SU-DHL-6 (cell line): ENCODE measurements around the gene SLC16A4.

Experiments used
- CTCF ChIP-seq: fragments of 200-600 bp; sonication (generic); IDR thresholded peaks from one replicate; pipeline ENCODE4 v1.5.1; 2017; ENCODE audit warnings: antibody characterized with exemption, mild to moderate bottlenecking, low read length, moderate library complexity; ENCODE audit not compliant: insufficient read depth, poor library complexity, severe bottlenecking
- EZH2phosphoT487 ChIP-seq: fragments of 200-600 bp; sonication (generic), shearing (Covaris generic); conservative IDR thresholded peaks from 2 replicates; pipeline ENCODE4 v1.6.1; 2018; ENCODE audit warnings: mild to moderate bottlenecking, antibody characterized with exemption, low read length, moderate library complexity, mixed read lengths

- TF ChIP-seq CTCF (no peak), EZH2phosphoT487 (no peak)
Observed at GRCh38 chr1:110324667-110325066, 66.2 kb downstream of the SLC16A4 start.
